Panc1 (cell line): ENCODE data around the gene TINAG. TPM values are rescaled to one million over a fixed set of nuclear protein-coding genes. Genes with fewer than 3 reads are reported as not detected.
A peak's percentile ranks its signal among the peaks of the same experiment; 100 is the strongest.

Experiments used
- ATAC-seq: fragments of 200-7000 bp; cut with Tn5 transposase; 2 replicates; pipeline ENCODE4 v1.9.1; 2020; ENCODE audit warnings: mild to moderate bottlenecking, moderate library complexity
- Bru-seq: library from RNA; stranded (reverse); fragments of 400-500 nt; gene quantifications from one replicate; lab custom pipeline; 2021; lab: Mats Ljungman, UMichigan
- BruChase-seq, 2 experiments: library from RNA; stranded (reverse); fragments of 400-500 nt; gene quantifications; one replicate each; lab custom pipeline; 2021; lab: Mats Ljungman, UMichigan
- BruUV-seq: library from RNA; stranded (reverse); fragments of 400-500 nt; replicated peaks from 2 replicates; lab custom pipeline; 2021; lab: Mats Ljungman, UMichigan
- CTCF ChIA-PET: fragments of 300-600 bp; sonication (Branson Sonifier 250); formaldehyde crosslinking; loops from one replicate; lab custom pipeline; 2022; ENCODE audit warnings: antibody characterized with exemption; lab: Charles Lee
- POLR2A ChIA-PET: fragments of 300-600 bp; sonication (Branson Sonifier 250); formaldehyde crosslinking; loops from one replicate; lab custom pipeline; 2022; ENCODE audit warnings: antibody characterized with exemption; lab: Charles Lee
- DNase-seq: peaks from one replicate; pipeline ENCODE4 v3.0.0-alpha.2; 2010; ENCODE audit warnings: low read depth, low spot score
- H3K27ac ChIP-seq: 2 replicates; pipeline ENCODE4 v1.5.1; 2011; ENCODE audit warnings: mild to moderate bottlenecking, low read length, inconsistent platforms
- H3K27me3 ChIP-seq: fragments of 200-500 bp; sonication (Bioruptor generic); 2 replicates; pipeline ENCODE4 v1.6.0; 2014; ENCODE audit warnings: low read length, inconsistent platforms; ENCODE audit not compliant: control insufficient read depth, insufficient read depth
- H3K36me3 ChIP-seq: fragments of 200-500 bp; sonication (Bioruptor generic); 2 replicates; pipeline ENCODE4 v1.5.1; 2014; ENCODE audit warnings: inconsistent platforms, mild to moderate bottlenecking, low read length, moderate library complexity; ENCODE audit not compliant: control insufficient read depth, insufficient read depth
- H3K4me1 ChIP-seq: 2 replicates; pipeline ENCODE4 v1.5.1; 2011; ENCODE audit warnings: inconsistent platforms, mild to moderate bottlenecking, low read length, moderate library complexity; ENCODE audit not compliant: control insufficient read depth, insufficient read depth
- H3K4me3 ChIP-seq, 2 experiments: 2 replicates each; pipeline ENCODE4 v1.5.1; 2011 to 2012; ENCODE audit warnings: low read depth in 2 of 2, low read length in 2 of 2, mild to moderate bottlenecking in 2 of 2, inconsistent platforms in 1 of 2, moderate library complexity in 1 of 2
- H3K9me3 ChIP-seq: fragments of 200-500 bp; sonication (Bioruptor generic); 2 replicates; pipeline ENCODE4 v1.5.1; 2014; ENCODE audit warnings: low read depth, mild to moderate bottlenecking, inconsistent platforms, low read length, moderate library complexity; ENCODE audit not compliant: control insufficient read depth, insufficient read depth
- CTCF ChIP-seq: fragments of 450-650 bp; IDR thresholded peaks from 2 replicates; pipeline ENCODE4 v1.5.1; 2017; ENCODE audit warnings: mild to moderate bottlenecking
- POLR2AphosphoS5 ChIP-seq: IDR thresholded peaks from 2 replicates; pipeline ENCODE4 v1.6.1; 2012; ENCODE audit warnings: mild to moderate bottlenecking, low read depth, low read length, moderate library complexity
- REST ChIP-seq, 2 experiments: IDR thresholded peaks; 2 replicates each; pipeline ENCODE4 v1.6.1; 2011 to 2012; ENCODE audit warnings: low read depth in 2 of 2, control low read depth in 1 of 2, low read length in 1 of 2, mild to moderate bottlenecking in 1 of 2, moderate library complexity in 1 of 2; ENCODE audit not compliant: insufficient read depth in 1 of 2
- SIN3A ChIP-seq: IDR thresholded peaks from 2 replicates; pipeline ENCODE4 v1.6.1; 2012; ENCODE audit warnings: low read depth, mild to moderate bottlenecking, low read length, moderate library complexity, borderline replicate concordance; ENCODE audit not compliant: insufficient read depth
- TCF7L2 ChIP-seq: IDR thresholded peaks from 2 replicates; pipeline ENCODE4 v1.6.1; 2011; ENCODE audit warnings: mild to moderate bottlenecking, low read depth, low read length, inconsistent platforms
- in situ Hi-C: cut with HindIII; loops from 2 replicates; pipeline ENCODE4 v1.10.0; 2016; ENCODE audit warnings: low sequenced_read_pairs, low pct_unique_long_range_greater_than_20kb
- intact Hi-C: fragments of 100-400 bp; cut with micrococcal nuclease; formaldehyde crosslinking; loops from one replicate; pipeline ENCODE4 v1.10.0; 2022; ENCODE audit not compliant: unreplicated experiment
- long read RNA-seq: library from polyadenylated mRNA; unstranded; transcript quantifications from one replicate; pipeline ENCODE4 v2.0.0, GENCODE V29; 2021; ENCODE audit not compliant: unreplicated experiment
- polyA plus RNA-seq: library from polyadenylated mRNA; unstranded; fragments of >200 nt; gene quantifications from one replicate; pipeline ENCODE4 v1.2.1, GENCODE V29; 2012; ENCODE audit warnings: missing spikeins; ENCODE audit not compliant: insufficient read length
- total RNA-seq: library from RNA; stranded (reverse); gene quantifications from one replicate; pipeline ENCODE4 v1.2.1, GENCODE V29; 2021; ENCODE audit not compliant: unreplicated experiment

TINAG gene
- total RNA-seq = not detected
- polyA plus RNA-seq = not detected
- not detected for Bru-seq, nascent RNA
- BruChase-seq, experiment 1, labeled RNA remaining after a 2-hour chase = not detected
- percentile 6 among the genes with signal in this experiment for BruChase-seq, experiment 2, labeled RNA remaining after a 6-hour chase
- long read RNA-seq = 0 reads

GRCh38 chr6:54308289-54308985 lies at the start of gene TINAG:
TSS of gene TINAG (plus strand) at chr6:54308441. CDS start at chr6:54308551, 110 bp downstream.
- no TSS peak for BruUV-seq

GRCh38 chr6:54260025-54260424 lies 48.2 kb upstream of the TINAG start:
- no peak overlapping the region for H3K4me3 ChIP-seq
- in situ Hi-C loops (no loop called here), intact Hi-C loops (no loop called here)
- ATAC-seq = no peak
- no peaks in the 10 kb centered on the region for H3K9me3 ChIP-seq
- ChIA-PET POLR2A (no interaction called here), CTCF (no interaction called here)
- DNase-seq = no peak
- no peak overlapping the region for H3K27ac ChIP-seq
- no peaks in the 10 kb centered on the region for H3K27me3 ChIP-seq
- no peaks in the 10 kb centered on the region for H3K36me3 ChIP-seq
- no peaks in the 10 kb centered on the region for H3K4me1 ChIP-seq
- no TSS peak for BruUV-seq
- TF ChIP-seq SIN3A (no peak), REST (IDR thresholded peaks at IDR 0.05; ENCODE audit: insufficient read depth in 1 of 2, low read depth in 2 of 2, low read length in 1 of 2) (no peak), TCF7L2 (no peak), CTCF (no peak)

More at GRCh38 chr6:54308289-54308985, at the start of gene TINAG:
- ATAC-seq (no peak), DNase-seq (no peak)
- Histone ChIP-seq H3K9me3 (no peaks in the 10 kb centered on the region), H3K27ac (no peak within 1 kb of the TSS), H3K4me3 (no peak within 1 kb of the TSS), H3K27me3 (no peaks in the 10 kb centered on the region), H3K36me3 (no peaks in the 10 kb centered on the region), H3K4me1 (no peaks in the 10 kb centered on the region)
- intact Hi-C loops = no loop called here
- POLR2A ChIA-PET = no interaction called here
- in situ Hi-C loops = no loop called here
- TF ChIP-seq POLR2AphosphoS5 (no peak), TCF7L2 (no peak), REST (IDR thresholded peaks at IDR 0.05; ENCODE audit: insufficient read depth in 1 of 2, low read depth in 2 of 2, low read length in 1 of 2) (no peak), CTCF (no peak), SIN3A (no peak)
- CTCF ChIA-PET = no interaction called here
